ENCODE results near the gene MEIS3. TPM values are rescaled to one million over a fixed set of nuclear protein-coding genes. Genes with fewer than 3 reads are reported as not detected.

The MEIS3 gene
- total and polyA plus RNA-seq, 10 of the 15 experiments (the other 5 are each of a cell fraction or from before 2014, with no cell fraction given) = 0.05 to 0.23 TPM; not detected in 8

DNA sequence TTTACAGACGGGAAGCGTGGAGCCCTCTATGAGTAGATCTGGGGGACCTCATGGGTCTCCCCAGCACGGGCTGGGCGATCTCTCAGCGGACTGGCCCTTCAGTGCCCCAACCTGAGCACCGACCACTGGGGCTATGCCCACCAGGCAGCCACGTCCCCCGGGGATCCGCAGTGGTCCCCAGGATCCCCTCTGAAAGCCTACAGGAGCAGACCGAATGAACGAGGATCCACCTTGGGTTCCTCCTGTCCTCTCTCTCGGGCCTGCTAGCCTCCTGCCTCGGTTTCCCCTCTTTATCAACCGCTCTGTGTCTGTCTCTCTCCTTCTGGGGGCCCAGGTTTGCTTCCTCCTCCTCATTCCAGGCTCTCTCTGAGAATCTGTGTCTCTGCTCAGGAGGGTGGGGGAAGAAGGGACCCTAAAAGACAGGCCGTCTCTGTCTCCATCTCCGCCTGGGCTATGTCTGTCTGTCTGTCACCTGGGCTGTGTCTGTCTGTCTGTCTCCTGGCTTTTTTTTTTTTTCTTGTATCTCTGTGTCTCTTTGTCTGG lies 2.0 kb upstream of the MEIS3 start (continued):
- TF ChIP-seq E2F8 (IDR thresholded peaks at IDR 0.05; ENCODE audit: low read depth, partially characterized antibody) (no peak), TARDBP (IDR thresholded peaks at IDR 0.05; ENCODE audit: borderline replicate concordance) (no peak), ZBTB4 (CRISPR knock-in tag; IDR thresholded peaks at IDR 0.05) (no peak), NFIC (IDR thresholded peaks at IDR 0.05; ENCODE audit: low read depth, low read length) (no peak), HCFC1 (IDR thresholded peaks at IDR 0.05; ENCODE audit: low read length) (no peak), CREM (IDR thresholded peaks at IDR 0.05; ENCODE audit: low read depth) (no peak)

- Histone ChIP-seq H3K4me1 (ENCODE audit: control insufficient read depth, insufficient read depth, low read length) (no peaks in the 10 kb centered on the region; the same call in 1 of the 2 replicates), H3K4me2 (ENCODE audit: control insufficient read depth, insufficient read depth) (no peak overlapping the region), H3K9ac (ENCODE audit: control insufficient read depth, insufficient read depth, low read length) (no peak overlapping the region), H3K9me3 (replicated peaks; ENCODE audit: control insufficient read depth, insufficient read depth, low read length) (no peaks in the 10 kb centered on the region), H3K27ac (ENCODE audit: control insufficient read depth, insufficient read depth) (no peak overlapping the region), H4K20me1 (ENCODE audit: control insufficient read depth, insufficient read depth) (no peaks in the 10 kb centered on the region), H3K36me3 (ENCODE audit: control insufficient read depth in 2 of 2, insufficient read depth in 2 of 2, low read length in 1 of 2) (no peaks in the 10 kb centered on the region), H3K4me3 (no peak overlapping the region), H3K27me3 (replicated peaks in 1 of 2; ENCODE audit: control insufficient read depth in 2 of 2, insufficient read depth in 2 of 2, low read length in 1 of 2) (peaks cover 17 to 21% of the 10 kb centered on the region in 2 experiments), H3K79me2 (ENCODE audit: control insufficient read depth, insufficient read depth, low read length) (no peaks in the 10 kb centered on the region), H2AFZ (ENCODE audit: control insufficient read depth, low read depth, low read length) (no peak overlapping the region)
- CTCF ChIA-PET = no interaction called here
- SMC1A ChIA-PET (ENCODE audit: uncharacterized antibody, unreplicated experiment) = no interaction called here
- 3% methylated on average over 19 of the region's 19 CpGs for WGBS (ENCODE audit: insufficient coverage, insufficient replicate concordance, low lambda C conversion rate, missing lambda C conversion rate)
- POLR2A ChIA-PET = no interaction called here
- no peak for ATAC-seq
- RAD21 ChIA-PET (ENCODE audit: unreplicated experiment) = no interaction called here
- no peak for DNase-seq (ENCODE audit: low read depth, low spot score)
- intact Hi-C loops (cut with micrococcal nuclease; ENCODE audit: unreplicated experiment) (no loop called here), in situ Hi-C loops (cut with MboI) (no loop called here)
- no peak for FAIRE-seq
- no TSS peak for BruUV-seq (replicated peaks)
- no peak for TF ChIP-seq ZNF274 (IDR thresholded peaks at IDR 0.05; ENCODE audit: insufficient read depth, insufficient read length)
- TF ChIP-seq TCF3 (IDR thresholded peaks at IDR 0.05; ENCODE audit: borderline replicate concordance, insufficient read depth, low read depth, low read length) = no peak
- TF ChIP-seq BACH1 (IDR thresholded peaks at IDR 0.05; ENCODE audit: borderline replicate concordance) = no peak
- TF ChIP-seq RCOR1 (conservative IDR thresholded peaks at IDR 0.05; ENCODE audit: low read depth, low read length) = no peak
- no peak for TF ChIP-seq HDGF (IDR thresholded peaks at IDR 0.05)
- TF ChIP-seq SREBF2 (IDR thresholded peaks at IDR 0.05; ENCODE audit: low read length) = no peak
- TF ChIP-seq IKZF2 (IDR thresholded peaks at IDR 0.05) = no peak
- TF ChIP-seq ZBTB11 (CRISPR knock-in tag; IDR thresholded peaks at IDR 0.05) = no peak
- TF ChIP-seq SP1 (IDR thresholded peaks at IDR 0.05; ENCODE audit: low read depth, low read length) = no peak
- TF ChIP-seq MYB (IDR thresholded peaks at IDR 0.05; ENCODE audit: borderline replicate concordance, low read depth, low read length) = no peak
Measured at GRCh38 chr19:47419789-47420188, 462 bp upstream of the MEIS3 start.
